Activated CD8-positive, alpha-beta memory T cell treated with anti-CD3 and anti-CD28 coated beads for 1 hour (primary cell): ENCODE data around the gene MRTFA.
"Not testable (repeated sequence)": the region's sequence is repeated elsewhere in the genome, so short reads cannot be mapped to it uniquely, and the experiment has no call there.

Experiments
- DNase-seq, 2 donors: peaks; one replicate each; pipeline ENCODE4 v3.0.0-alpha.2; 2020; ENCODE audit warnings: low read depth in 1 of 2; ENCODE audit errors: extremely low read depth in 1 of 2

Gene MRTFA

GRCh38 chr22:40598712-40599111 lies 37.8 kb downstream of the MRTFA start:
- DNase-seq: not testable (repeated sequence)

GRCh38 chr22:40597526-40598430 lies 38.7 kb downstream of the MRTFA start:
- no peak for DNase-seq

GRCh38 chr22:40595497-40596234 lies 40.9 kb downstream of the MRTFA start:
- DNase-seq: no peak

- DNase-seq: no peak
Measured at GRCh38 chr22:40594924-40595323, 41.6 kb downstream of the MRTFA start.

DNA sequence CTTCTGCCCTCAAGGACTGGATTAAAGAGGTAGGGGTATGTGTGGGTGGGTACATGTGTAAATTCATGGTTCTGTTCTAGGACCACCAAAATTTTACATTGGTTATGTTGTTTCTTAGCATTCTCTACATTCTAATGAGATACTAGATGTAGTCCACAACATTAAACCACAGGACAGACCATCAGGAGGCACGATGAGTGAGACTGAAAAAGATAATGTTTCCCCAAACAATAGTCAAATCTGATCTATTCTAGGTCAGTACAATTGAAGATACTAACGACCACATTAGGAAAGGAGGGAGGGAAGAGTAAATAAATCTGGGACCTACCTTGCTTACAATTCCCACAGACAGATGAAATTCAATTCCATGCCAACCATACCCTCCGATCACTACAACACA lies 42.2 kb downstream of the MRTFA start:
- no peak for DNase-seq

DNA sequence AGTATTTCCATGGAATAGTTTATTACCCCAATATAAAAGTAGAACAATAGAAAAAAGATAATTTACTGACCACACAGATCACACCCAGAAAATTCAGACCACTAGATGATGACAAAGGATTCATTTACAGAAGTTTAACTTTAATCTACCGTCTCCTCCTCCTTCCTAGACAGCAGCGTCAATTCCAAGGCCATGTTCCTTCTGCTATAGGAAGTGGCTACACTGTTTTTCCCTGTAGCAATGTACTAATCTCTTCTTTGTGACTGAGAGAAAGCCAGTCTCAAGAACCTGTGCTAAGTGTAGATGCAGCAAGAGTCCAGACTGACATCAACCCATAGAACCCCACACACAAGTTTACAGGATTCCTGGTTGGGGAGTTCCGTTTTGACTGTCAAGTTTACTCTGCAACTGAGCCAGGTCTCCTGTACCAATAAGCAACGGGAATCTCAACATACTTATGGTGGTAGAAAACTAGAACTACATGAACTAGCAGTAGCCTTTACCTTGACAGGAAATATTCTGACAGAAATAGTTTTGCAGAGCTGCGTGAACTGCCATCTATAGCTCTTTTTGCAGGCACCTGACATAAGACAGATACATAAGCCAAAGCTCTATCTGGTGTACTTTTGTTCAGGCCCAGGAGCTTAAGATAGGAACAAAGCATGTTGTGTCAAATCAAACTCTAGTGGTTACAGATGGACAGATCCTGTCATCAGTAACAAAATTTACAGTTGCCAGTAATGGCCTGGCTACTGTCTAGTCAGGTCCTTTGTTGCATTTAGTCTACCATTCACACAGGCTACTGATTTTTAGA lies 42.9 kb downstream of the MRTFA start:
- no peak for DNase-seq

DNA sequence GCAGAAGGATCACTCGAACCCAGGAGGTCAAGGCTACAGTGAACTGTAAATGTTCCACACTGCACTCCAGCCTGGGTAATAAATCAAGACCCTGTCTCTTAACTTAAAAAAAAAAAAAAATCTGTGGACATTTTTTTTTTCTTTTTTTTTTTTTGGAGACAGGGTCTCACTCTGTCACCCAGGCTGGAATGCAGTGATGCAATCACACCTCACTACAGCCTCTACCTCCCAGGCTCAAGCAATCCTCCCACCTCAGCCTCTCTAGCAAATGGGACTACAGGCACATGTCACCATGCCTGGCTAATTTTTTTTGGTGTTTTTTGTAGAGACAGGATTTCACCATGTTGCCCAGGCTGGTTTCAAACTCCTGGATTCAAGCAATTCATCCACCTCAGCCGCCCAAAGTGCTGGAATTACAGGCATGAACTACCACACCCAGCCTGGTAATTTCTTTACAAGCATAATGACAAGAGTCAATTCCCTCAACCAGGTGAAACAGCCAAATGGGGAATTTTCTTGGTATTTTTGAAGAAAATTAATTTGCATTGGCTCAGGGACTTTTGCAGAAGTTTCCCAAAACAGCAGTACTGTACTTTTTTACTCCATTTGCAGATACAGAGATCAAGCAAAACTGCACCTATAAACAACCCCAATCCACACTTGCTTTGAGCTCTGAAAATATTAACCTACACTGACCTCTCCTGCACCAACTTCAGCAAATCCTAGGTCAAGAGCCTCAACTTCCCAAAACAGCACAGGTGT lies 44.0 kb downstream of the MRTFA start:
- no peak for DNase-seq

- no peak for DNase-seq
Measured at GRCh38 chr22:40588726-40589125, 47.8 kb downstream of the MRTFA start.

GRCh38 chr22:40586781-40587180 lies 49.7 kb downstream of the MRTFA start:
- no peak for DNase-seq

DNA sequence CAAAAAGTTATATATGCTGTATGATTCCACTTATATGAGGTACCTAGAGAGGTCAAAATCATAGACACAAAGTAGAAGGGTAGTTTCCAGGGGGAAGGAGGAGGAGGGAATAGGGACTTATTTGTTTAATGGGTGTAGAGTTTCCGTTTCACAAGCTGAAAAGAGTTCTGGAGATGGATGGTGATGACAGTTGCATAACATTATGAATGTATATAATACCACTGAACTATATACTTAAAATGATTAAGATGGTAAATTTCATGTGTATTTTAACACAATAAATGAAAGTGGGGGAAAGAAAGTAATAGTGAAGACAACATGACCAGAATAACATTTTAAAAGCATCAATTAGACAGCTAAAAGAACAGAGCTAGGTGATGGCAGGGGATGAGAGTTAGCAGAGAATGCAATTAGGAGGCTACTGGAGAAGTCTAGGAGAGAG lies 51.2 kb downstream of the MRTFA start:
- no peak for DNase-seq

DNA sequence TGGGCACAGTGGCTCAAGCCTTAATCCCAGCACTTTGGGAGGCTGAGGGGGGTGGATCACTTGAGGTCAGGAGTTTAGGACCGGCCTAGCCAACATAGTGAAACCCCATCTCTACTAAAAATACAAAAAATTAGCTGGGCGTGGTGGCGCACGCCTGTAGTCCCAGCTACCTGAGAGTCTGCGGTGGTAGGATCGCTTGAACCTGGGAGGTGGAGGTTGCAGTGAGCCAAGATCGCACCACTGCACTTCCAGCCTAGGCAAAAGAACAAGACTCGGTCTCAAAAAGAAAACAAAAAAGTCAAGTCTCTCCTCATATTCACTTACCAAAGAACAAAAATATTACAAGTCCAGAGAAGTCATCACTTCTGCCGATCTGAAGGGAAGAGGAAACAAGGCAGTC lies 51.8 kb downstream of the MRTFA start:
- not testable (repeated sequence) for DNase-seq

- no peak for DNase-seq
Measured at GRCh38 chr22:40583053-40583741, 53.3 kb downstream of the MRTFA start.

DNA sequence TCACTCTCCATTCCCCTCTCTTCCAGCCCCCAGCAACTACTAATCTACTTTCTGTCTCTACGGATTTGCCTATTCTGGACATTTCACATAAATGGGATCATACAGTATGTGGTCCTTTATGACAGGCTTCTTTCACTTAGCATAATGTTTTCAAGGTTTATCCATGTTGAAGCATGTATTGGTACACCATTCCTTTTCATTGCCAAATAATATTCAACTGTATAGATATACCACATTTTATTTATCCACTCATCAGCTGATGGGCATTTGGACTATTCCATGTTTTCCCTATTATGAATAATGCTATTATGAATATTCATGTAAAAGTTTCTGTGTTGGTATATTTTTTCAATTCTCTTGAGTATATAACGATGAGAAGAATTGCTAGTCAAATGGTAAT lies 54.5 kb downstream of the MRTFA start:
- DNase-seq: no peak

GRCh38 chr22:40580631-40581030 lies 55.9 kb downstream of the MRTFA start:
- DNase-seq: no peak

DNA sequence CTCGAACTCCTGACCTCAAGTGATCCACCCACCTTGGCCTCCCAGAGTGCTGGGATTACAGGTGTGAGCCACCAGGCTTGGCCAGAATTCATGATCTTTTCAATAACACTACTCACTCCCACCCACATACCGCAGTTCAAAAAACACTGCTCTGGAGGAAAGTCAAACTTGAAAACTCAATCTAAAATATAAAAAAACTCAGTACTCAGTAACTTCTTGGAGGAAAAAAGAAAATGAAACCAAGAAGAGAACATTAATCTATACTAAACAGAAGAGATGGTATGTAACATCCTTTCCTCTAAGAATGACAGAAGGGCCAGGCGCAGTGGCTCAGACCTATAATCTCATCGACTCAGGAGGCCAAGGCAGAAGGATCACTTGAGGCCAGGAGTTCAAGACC lies 58.3 kb downstream of the MRTFA start:
- DNase-seq: no peak

- no peak for DNase-seq
Measured at GRCh38 chr22:40572976-40573375, 63.5 kb downstream of the MRTFA start.

- no peak for DNase-seq
Measured at GRCh38 chr22:40571887-40572286, 64.6 kb downstream of the MRTFA start.

DNA sequence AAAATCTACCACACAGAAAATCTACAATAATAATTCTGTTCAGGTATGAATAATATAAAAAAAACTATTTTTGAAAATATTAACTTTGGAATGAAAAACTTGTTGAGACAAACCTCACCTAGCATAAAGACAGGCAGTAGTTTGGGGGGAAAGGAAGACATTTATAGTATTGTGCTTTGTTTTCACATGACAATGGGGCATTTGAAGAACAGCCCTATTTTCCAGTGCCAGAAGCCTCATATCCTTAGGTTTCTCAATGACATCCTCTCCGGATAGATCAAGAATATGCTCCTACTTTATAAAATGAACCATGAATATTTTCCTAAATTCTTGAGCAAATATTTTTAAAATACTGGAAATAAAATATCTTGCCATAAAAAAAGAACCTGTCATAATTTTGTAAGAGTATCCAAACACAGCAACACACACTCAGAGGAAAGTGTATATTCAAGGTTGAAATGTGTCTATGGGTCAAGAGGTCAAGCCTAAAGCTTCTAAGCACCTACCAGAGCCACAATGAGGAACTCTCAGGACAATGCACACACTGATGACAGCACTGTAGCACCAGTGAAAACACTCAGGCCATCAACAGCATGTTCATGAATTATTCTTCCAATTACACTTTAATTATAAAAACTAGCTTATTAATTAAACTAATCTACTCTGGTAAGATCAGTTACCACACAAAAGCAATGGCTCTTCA lies 68.7 kb downstream of the MRTFA start:
- no peak for DNase-seq

DNA sequence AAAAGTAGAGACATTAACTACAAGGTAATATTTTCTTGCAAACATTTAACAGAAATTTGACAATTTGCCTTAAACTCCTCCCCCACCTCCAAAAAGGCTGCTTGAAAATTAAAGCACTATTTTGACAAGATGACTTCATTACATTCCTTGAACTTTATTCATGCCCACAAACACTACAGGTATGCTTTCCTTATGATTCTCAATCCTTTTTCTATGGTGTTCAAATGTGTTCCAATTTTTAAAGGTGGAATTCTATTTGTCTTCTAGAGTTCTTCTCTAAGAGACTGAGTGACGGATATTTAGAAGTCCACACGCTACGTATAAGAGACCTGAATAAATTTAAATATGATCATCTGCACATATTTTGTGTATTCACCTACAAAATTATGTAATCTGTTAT lies 69.4 kb downstream of the MRTFA start:
- no peak for DNase-seq
